WTC11 (cell line): ENCODE measurements around the gene MEGF10. TPM values are rescaled to one million over a fixed set of nuclear protein-coding genes. Genes with fewer than 3 reads are reported as not detected.

Source experiments
- ATAC-seq: fragments of 200-7000 bp; cut with Tn5 transposase; 2 replicates; pipeline ENCODE4 v1.10.0; 2021; ENCODE audit warnings: mild to moderate bottlenecking, moderate library complexity
- CTCF ChIA-PET: fragments of 300-600 bp; sonication (Branson Sonifier 250); formaldehyde crosslinking; loops from one replicate; lab custom pipeline; 2021; ENCODE audit warnings: antibody characterized with exemption; lab: Charles Lee
- POLR2A ChIA-PET: fragments of 350-600 bp; sonication (Branson Sonifier 250); formaldehyde crosslinking; loops from one replicate; lab custom pipeline; 2021; ENCODE audit warnings: antibody characterized with exemption; lab: Charles Lee
- DNase-seq: peaks from one replicate; pipeline ENCODE4 v3.0.0; 2021; ENCODE audit warnings: low spot score
- H3K27ac Mint-ChIP-seq: 2 replicates; pipeline ENCODE4 v1.8.0; 2021; ENCODE audit warnings: mixed read lengths
- H3K27me3 Mint-ChIP-seq: 2 replicates; pipeline ENCODE4 v1.8.0; 2021; ENCODE audit warnings: low read depth, mild to moderate bottlenecking, moderate library complexity, mixed read lengths
- H3K36me3 Mint-ChIP-seq: 2 replicates; pipeline ENCODE4 v1.8.0; 2021; ENCODE audit warnings: mixed read lengths
- H3K4me1 Mint-ChIP-seq: 2 replicates; pipeline ENCODE4 v1.8.0; 2022; ENCODE audit warnings: mixed read lengths
- H3K4me3 Mint-ChIP-seq: 2 replicates; pipeline ENCODE4 v1.8.0; 2021; ENCODE audit warnings: mild to moderate bottlenecking, moderate library complexity, mixed read lengths
- H3K9me3 Mint-ChIP-seq: 2 replicates; pipeline ENCODE4 v1.8.0; 2021; ENCODE audit warnings: mixed read lengths
- CBFB ChIP-seq: sonication (generic); formaldehyde crosslinking; IDR thresholded peaks from 2 replicates; pipeline ENCODE4 v1.8.1; 2022; ENCODE audit warnings: mild to moderate bottlenecking, low read depth, missing genetic modification reagents
- JAZF1 ChIP-seq: fragments of 250-450 bp; sonication (Bioruptor Pico); IDR thresholded peaks from 2 replicates; pipeline ENCODE4 v1.9.0; 2021; ENCODE audit warnings: moderate library complexity, mild to moderate bottlenecking, inconsistent platforms
- MYBL2 ChIP-seq: sonication (generic); formaldehyde crosslinking; IDR thresholded peaks from 2 replicates; pipeline ENCODE4 v1.8.1; 2023; ENCODE audit warnings: mild to moderate bottlenecking, moderate library complexity, missing genetic modification reagents
- NFATC4 ChIP-seq: fragments of 250-450 bp; sonication (Bioruptor Pico); IDR thresholded peaks from 2 replicates; pipeline ENCODE4 v1.9.0; 2021; ENCODE audit warnings: mild to moderate bottlenecking
- NFYB ChIP-seq: sonication (generic); formaldehyde crosslinking; conservative IDR thresholded peaks from 2 replicates; pipeline ENCODE4 v1.8.0; 2022; ENCODE audit warnings: low read depth, missing genetic modification reagents
- NR1H2 ChIP-seq: sonication (generic); formaldehyde crosslinking; IDR thresholded peaks from 2 replicates; pipeline ENCODE4 v1.9.0; 2021; ENCODE audit warnings: mild to moderate bottlenecking, moderate library complexity, missing genetic modification reagents
- RELA ChIP-seq: sonication (generic); formaldehyde crosslinking; IDR thresholded peaks from 2 replicates; pipeline ENCODE4 v1.8.1; 2022; ENCODE audit warnings: missing genetic modification reagents, mild to moderate bottlenecking, borderline replicate concordance
- SMAD4 ChIP-seq: sonication (generic); formaldehyde crosslinking; IDR thresholded peaks from 2 replicates; pipeline ENCODE4 v1.8.0; 2022; ENCODE audit warnings: mild to moderate bottlenecking, missing genetic modification reagents
- SOX15 ChIP-seq: fragments of 250-450 bp; sonication (Bioruptor Pico); IDR thresholded peaks from 2 replicates; pipeline ENCODE4 v1.9.0; 2021; ENCODE audit warnings: mild to moderate bottlenecking
- TCF7 ChIP-seq: sonication (generic); formaldehyde crosslinking; IDR thresholded peaks from 2 replicates; pipeline ENCODE4 v1.8.0; 2022; ENCODE audit warnings: mild to moderate bottlenecking, low read depth, missing genetic modification reagents, moderate library complexity
- TEAD1 ChIP-seq: sonication (generic); formaldehyde crosslinking; IDR thresholded peaks from 2 replicates; pipeline ENCODE4 v1.8.0; 2022; ENCODE audit warnings: mild to moderate bottlenecking, missing genetic modification reagents
- TP53 ChIP-seq: sonication (generic); formaldehyde crosslinking; IDR thresholded peaks from 2 replicates; pipeline ENCODE4 v1.8.1; 2023; ENCODE audit warnings: mild to moderate bottlenecking, missing genetic modification reagents
- ZNF263 ChIP-seq: sonication (generic); formaldehyde crosslinking; IDR thresholded peaks from 2 replicates; pipeline ENCODE4 v1.8.1; 2022; ENCODE audit warnings: low read depth, mild to moderate bottlenecking, moderate library complexity, missing genetic modification reagents
- ZNF416 ChIP-seq: fragments of 250-450 bp; sonication (Bioruptor Pico); IDR thresholded peaks from 2 replicates; pipeline ENCODE4 v1.9.0; 2021; ENCODE audit warnings: mild to moderate bottlenecking, inconsistent platforms
- total RNA-seq: library from RNA; stranded (reverse); gene quantifications from 3 replicates; pipeline ENCODE4 v1.2.3, GENCODE V29; 2021
- TF ChIP-seq, protein P1 (sequence below): sonication (generic); formaldehyde crosslinking; IDR thresholded peaks from 2 replicates; pipeline ENCODE4 v1.8.0; 2022; ENCODE audit warnings: missing genetic modification reagents
- TF ChIP-seq, protein P2 (sequence below): sonication (generic); formaldehyde crosslinking; IDR thresholded peaks from 2 replicates; pipeline ENCODE4 v1.8.1; 2023; ENCODE audit warnings: mild to moderate bottlenecking, missing genetic modification reagents, moderate library complexity
- TF ChIP-seq, protein P3 (sequence below): sonication (generic); formaldehyde crosslinking; conservative IDR thresholded peaks from 2 replicates; pipeline ENCODE4 v1.8.1; 2022; ENCODE audit warnings: mild to moderate bottlenecking, missing genetic modification reagents
- TF ChIP-seq, protein P4 (sequence below): sonication (generic); formaldehyde crosslinking; IDR thresholded peaks from 2 replicates; pipeline ENCODE4 v1.8.1; 2023; ENCODE audit warnings: mild to moderate bottlenecking, missing genetic modification reagents, borderline replicate concordance
- TF ChIP-seq, protein P5 (sequence below): fragments of 250-450 bp; sonication (Bioruptor Pico); IDR thresholded peaks from 2 replicates; pipeline ENCODE4 v1.9.0; 2021; ENCODE audit warnings: mild to moderate bottlenecking
- TF ChIP-seq, protein P6 (sequence below): fragments of 250-450 bp; sonication (Bioruptor Pico); IDR thresholded peaks from 2 replicates; pipeline ENCODE4 v1.9.0; 2021; ENCODE audit warnings: mild to moderate bottlenecking

MEGF10 gene
- total RNA-seq, 1 experiment from 2014 or later = 24.5 TPM

DNA sequence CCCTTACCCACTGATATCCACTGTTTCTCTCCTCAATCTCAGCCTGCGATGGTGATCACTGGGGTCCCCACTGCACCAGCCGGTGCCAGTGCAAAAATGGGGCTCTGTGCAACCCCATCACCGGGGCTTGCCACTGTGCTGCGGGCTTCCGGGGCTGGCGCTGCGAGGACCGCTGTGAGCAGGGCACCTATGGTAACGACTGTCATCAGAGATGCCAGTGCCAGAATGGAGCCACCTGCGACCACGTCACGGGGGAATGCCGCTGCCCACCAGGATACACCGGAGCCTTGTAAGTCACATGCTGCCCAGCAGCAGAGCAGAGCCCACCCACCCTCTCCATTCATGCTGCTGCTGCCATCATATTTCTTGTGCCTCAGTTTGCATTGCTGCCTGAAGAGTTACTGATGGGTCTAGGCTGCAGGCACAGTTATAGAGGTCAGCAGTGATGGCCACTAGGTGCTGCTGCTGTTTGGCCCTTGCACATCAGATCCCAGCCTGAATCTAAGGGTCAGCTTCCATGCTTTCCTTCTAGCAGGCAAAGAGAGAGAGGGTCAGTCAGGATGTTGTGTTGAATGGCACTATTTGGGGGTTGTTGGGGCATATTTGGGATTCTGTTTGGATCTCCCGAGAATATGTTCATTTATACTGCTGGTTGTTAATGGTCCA, 106.0 kb downstream of the MEGF10 start:
- Mint-ChIP-seq H3K4me3 (no peak overlapping the region), H3K27ac (no peak overlapping the region), H3K9me3 (no peaks in the 10 kb centered on the region), H3K36me3 (no peaks in the 10 kb centered on the region; the same call in 1 of the 2 replicates), H3K4me1 (peaks cover 17% of the 10 kb centered on the region), H3K27me3 (no peaks in the 10 kb centered on the region)
- ATAC-seq (peak; percentile 73), DNase-seq (no peak)
- POLR2A ChIA-PET = no interaction called here
- TF ChIP-seq, protein P1, sequence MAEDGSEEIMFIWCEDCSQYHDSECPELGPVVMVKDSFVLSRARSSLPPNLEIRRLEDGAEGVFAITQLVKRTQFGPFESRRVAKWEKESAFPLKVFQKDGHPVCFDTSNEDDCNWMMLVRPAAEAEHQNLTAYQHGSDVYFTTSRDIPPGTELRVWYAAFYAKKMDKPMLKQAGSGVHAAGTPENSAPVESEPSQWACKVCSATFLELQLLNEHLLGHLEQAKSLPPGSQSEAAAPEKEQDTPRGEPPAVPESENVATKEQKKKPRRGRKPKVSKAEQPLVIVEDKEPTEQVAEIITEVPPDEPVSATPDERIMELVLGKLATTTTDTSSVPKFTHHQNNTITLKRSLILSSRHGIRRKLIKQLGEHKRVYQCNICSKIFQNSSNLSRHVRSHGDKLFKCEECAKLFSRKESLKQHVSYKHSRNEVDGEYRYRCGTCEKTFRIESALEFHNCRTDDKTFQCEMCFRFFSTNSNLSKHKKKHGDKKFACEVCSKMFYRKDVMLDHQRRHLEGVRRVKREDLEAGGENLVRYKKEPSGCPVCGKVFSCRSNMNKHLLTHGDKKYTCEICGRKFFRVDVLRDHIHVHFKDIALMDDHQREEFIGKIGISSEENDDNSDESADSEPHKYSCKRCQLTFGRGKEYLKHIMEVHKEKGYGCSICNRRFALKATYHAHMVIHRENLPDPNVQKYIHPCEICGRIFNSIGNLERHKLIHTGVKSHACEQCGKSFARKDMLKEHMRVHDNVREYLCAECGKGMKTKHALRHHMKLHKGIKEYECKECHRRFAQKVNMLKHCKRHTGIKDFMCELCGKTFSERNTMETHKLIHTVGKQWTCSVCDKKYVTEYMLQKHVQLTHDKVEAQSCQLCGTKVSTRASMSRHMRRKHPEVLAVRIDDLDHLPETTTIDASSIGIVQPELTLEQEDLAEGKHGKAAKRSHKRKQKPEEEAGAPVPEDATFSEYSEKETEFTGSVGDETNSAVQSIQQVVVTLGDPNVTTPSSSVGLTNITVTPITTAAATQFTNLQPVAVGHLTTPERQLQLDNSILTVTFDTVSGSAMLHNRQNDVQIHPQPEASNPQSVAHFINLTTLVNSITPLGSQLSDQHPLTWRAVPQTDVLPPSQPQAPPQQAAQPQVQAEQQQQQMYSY (CRISPR knock-in tag) = peak; percentile 89
- no peak for TF ChIP-seq SMAD4 (CRISPR knock-in tag)
- CTCF ChIA-PET = interaction anchor here (1.1 to 1.8 kb wide), 2 partner anchors 10 to 23 kb away, joined by 4 to 6 read pairs; no protein-coding TSS in a partner anchor

DNA sequence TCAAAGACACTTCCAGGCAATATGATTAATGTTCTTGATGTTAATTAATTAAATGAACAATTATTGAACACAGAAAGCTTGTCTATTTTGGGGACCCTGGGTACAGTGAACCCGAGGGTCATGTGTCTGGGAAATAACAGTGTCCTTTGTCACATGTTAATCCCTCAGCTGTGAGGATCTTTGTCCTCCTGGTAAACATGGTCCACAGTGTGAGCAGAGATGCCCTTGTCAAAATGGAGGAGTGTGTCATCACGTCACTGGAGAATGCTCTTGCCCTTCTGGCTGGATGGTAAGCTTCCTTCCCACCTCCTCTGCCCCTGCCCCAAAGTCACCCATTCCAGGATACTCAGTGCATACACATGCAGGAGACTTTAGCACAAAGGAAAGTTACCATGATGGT, 107.9 kb downstream of the MEGF10 start:
- POLR2A ChIA-PET = no interaction called here
- Mint-ChIP-seq H3K4me3 (no peak overlapping the region), H3K27ac (no peak overlapping the region), H3K27me3 (no peaks in the 10 kb centered on the region), H3K9me3 (peaks cover 2% of the 10 kb centered on the region; the same call in 1 of the 2 replicates), H3K4me1 (peaks cover 21% of the 10 kb centered on the region), H3K36me3 (peaks cover 3% of the 10 kb centered on the region)
- no peak for DNase-seq
- TF ChIP-seq ZNF416 (no peak), TEAD1 (no peak), RELA (CRISPR knock-in tag) (no peak), MYBL2 (CRISPR knock-in tag) (no peak)
- CTCF ChIA-PET = no interaction called here
- ATAC-seq = no peak

DNA sequence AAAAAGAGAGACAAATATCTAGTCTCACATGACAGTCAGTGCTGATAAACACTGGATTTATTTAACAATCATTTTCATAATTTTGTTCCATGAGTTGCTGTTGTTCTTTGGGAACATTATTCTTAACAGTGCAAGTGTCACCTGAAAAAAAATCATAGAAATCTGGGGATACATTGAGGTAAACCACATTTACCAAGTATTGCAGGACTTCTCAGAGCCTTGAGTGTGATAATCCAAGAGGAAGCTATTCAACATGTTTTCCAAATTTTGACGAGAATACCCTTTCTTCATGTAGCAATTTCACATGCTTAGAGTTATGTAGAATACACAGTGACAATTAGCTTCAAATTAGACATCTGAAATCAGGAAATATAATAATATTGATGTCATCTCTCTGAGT, 108.5 kb downstream of the MEGF10 start:
- peaks cover 4% of the 10 kb centered on the region for H3K36me3 Mint-ChIP-seq
- no peak overlapping the region for H3K27ac Mint-ChIP-seq
- ATAC-seq (no peak), DNase-seq (no peak)
- H3K27me3 Mint-ChIP-seq = no peaks in the 10 kb centered on the region
- POLR2A ChIA-PET = no interaction called here
- CTCF ChIA-PET = no interaction called here
- no peak overlapping the region for H3K4me3 Mint-ChIP-seq
- H3K4me1 Mint-ChIP-seq = peaks cover 21% of the 10 kb centered on the region
- H3K9me3 Mint-ChIP-seq = peaks cover 5% of the 10 kb centered on the region; the same call in 1 of the 2 replicates
- TF ChIP-seq JAZF1 (CRISPR knock-in tag) (no peak), SOX15 (CRISPR knock-in tag) (no peak), TP53 (CRISPR knock-in tag) (no peak), CBFB (CRISPR knock-in tag) (no peak), TCF7 (no peak), NFYB (CRISPR knock-in tag) (no peak), NR1H2 (CRISPR knock-in tag) (no peak), ZNF263 (CRISPR knock-in tag) (no peak), NFATC4 (CRISPR knock-in tag) (no peak)
- TF ChIP-seq, protein P2, sequence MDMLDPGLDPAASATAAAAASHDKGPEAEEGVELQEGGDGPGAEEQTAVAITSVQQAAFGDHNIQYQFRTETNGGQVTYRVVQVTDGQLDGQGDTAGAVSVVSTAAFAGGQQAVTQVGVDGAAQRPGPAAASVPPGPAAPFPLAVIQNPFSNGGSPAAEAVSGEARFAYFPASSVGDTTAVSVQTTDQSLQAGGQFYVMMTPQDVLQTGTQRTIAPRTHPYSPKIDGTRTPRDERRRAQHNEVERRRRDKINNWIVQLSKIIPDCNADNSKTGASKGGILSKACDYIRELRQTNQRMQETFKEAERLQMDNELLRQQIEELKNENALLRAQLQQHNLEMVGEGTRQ (CRISPR knock-in tag) = no peak
- TF ChIP-seq, protein P3, sequence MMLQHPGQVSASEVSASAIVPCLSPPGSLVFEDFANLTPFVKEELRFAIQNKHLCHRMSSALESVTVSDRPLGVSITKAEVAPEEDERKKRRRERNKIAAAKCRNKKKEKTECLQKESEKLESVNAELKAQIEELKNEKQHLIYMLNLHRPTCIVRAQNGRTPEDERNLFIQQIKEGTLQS = no peak
- TF ChIP-seq, protein P4, sequence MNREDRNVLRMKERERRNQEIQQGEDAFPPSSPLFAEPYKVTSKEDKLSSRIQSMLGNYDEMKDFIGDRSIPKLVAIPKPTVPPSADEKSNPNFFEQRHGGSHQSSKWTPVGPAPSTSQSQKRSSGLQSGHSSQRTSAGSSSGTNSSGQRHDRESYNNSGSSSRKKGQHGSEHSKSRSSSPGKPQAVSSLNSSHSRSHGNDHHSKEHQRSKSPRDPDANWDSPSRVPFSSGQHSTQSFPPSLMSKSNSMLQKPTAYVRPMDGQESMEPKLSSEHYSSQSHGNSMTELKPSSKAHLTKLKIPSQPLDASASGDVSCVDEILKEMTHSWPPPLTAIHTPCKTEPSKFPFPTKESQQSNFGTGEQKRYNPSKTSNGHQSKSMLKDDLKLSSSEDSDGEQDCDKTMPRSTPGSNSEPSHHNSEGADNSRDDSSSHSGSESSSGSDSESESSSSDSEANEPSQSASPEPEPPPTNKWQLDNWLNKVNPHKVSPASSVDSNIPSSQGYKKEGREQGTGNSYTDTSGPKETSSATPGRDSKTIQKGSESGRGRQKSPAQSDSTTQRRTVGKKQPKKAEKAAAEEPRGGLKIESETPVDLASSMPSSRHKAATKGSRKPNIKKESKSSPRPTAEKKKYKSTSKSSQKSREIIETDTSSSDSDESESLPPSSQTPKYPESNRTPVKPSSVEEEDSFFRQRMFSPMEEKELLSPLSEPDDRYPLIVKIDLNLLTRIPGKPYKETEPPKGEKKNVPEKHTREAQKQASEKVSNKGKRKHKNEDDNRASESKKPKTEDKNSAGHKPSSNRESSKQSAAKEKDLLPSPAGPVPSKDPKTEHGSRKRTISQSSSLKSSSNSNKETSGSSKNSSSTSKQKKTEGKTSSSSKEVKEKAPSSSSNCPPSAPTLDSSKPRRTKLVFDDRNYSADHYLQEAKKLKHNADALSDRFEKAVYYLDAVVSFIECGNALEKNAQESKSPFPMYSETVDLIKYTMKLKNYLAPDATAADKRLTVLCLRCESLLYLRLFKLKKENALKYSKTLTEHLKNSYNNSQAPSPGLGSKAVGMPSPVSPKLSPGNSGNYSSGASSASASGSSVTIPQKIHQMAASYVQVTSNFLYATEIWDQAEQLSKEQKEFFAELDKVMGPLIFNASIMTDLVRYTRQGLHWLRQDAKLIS (CRISPR knock-in tag) = no peak
- TF ChIP-seq, protein P5, sequence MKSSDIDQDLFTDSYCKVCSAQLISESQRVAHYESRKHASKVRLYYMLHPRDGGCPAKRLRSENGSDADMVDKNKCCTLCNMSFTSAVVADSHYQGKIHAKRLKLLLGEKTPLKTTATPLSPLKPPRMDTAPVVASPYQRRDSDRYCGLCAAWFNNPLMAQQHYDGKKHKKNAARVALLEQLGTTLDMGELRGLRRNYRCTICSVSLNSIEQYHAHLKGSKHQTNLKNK (CRISPR knock-in tag) = no peak
- TF ChIP-seq, protein P6, sequence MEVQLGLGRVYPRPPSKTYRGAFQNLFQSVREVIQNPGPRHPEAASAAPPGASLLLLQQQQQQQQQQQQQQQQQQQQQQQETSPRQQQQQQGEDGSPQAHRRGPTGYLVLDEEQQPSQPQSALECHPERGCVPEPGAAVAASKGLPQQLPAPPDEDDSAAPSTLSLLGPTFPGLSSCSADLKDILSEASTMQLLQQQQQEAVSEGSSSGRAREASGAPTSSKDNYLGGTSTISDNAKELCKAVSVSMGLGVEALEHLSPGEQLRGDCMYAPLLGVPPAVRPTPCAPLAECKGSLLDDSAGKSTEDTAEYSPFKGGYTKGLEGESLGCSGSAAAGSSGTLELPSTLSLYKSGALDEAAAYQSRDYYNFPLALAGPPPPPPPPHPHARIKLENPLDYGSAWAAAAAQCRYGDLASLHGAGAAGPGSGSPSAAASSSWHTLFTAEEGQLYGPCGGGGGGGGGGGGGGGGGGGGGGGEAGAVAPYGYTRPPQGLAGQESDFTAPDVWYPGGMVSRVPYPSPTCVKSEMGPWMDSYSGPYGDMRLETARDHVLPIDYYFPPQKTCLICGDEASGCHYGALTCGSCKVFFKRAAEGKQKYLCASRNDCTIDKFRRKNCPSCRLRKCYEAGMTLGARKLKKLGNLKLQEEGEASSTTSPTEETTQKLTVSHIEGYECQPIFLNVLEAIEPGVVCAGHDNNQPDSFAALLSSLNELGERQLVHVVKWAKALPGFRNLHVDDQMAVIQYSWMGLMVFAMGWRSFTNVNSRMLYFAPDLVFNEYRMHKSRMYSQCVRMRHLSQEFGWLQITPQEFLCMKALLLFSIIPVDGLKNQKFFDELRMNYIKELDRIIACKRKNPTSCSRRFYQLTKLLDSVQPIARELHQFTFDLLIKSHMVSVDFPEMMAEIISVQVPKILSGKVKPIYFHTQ = no peak
